Metanephros (tissue), 1 donor: Measurements from ENCODE around the gene MRO. TPM values are rescaled to one million over a fixed set of nuclear protein-coding genes. Genes with fewer than 3 reads are reported as not detected.

Source experiments
- total RNA-seq: library from RNA; depleted of rRNA; stranded (reverse); fragments of >200 nt; gene quantifications from one replicate; pipeline ENCODE4 v1.2.3, GENCODE V29; 2014

The MRO gene
- total RNA-seq, result 1.2 TPM

GRCh38 chr18:50819728-50820378 lies at the start of gene MRO:
Gene MRO, minus strand, starts transcription at chr18:50820016. Its CDS starts 10,616 bp downstream, at chr18:50809400.

Other genes starting within 250 kb of the MRO start
- 30.4 TPM for gene ME2, start 59.1 kb upstream of the MRO start, total RNA-seq
- gene ELAC1, start 148.0 kb upstream of the MRO start, total RNA-seq, result 8.3 TPM
- 128 TPM for gene SMAD4, start 210.2 kb upstream of the MRO start, total RNA-seq